MCF 10A (cell line): ENCODE measurements around the gene SLC35E1. TPM values are rescaled to one million over a fixed set of nuclear protein-coding genes. Genes with fewer than 3 reads are reported as not detected.
A peak's percentile ranks its signal among the peaks of the same experiment; 100 is the strongest.

Experiments
- BruUV-seq: library from RNA; stranded (reverse); fragments of 400-500 nt; replicated peaks from 2 replicates; lab custom pipeline; 2021; lab: Mats Ljungman, UMichigan
- CTCF ChIA-PET: fragments of 300-600 bp; sonication (Branson Sonifier 250); formaldehyde crosslinking; extraction: SDS; loops from one replicate; lab custom pipeline; 2021; ENCODE audit warnings: antibody characterized with exemption, inconsistent platforms; lab: Yijun Ruan, JAX
- POLR2A ChIA-PET: fragments of 300-600, 350-650 bp; sonication (Branson Sonifier 250); formaldehyde crosslinking; extraction: SDS; loops from one replicate; lab custom pipeline; 2020; ENCODE audit warnings: antibody characterized with exemption, inconsistent platforms; lab: Yijun Ruan, JAX
- DNase-seq: peaks from one replicate; pipeline ENCODE4 v3.0.0-alpha.2; 2018; ENCODE audit not compliant: unreplicated experiment
- H3K27ac Mint-ChIP-seq: one replicate; pipeline ENCODE4 v1.8.0; 2022; ENCODE audit warnings: mild to moderate bottlenecking, low read depth, mixed read lengths; ENCODE audit not compliant: unreplicated experiment
- H3K27me3 Mint-ChIP-seq: one replicate; pipeline ENCODE4 v1.8.0; 2022; ENCODE audit warnings: mixed read lengths; ENCODE audit not compliant: insufficient read depth, unreplicated experiment
- H3K36me3 Mint-ChIP-seq: one replicate; pipeline ENCODE4 v1.8.0; 2022; ENCODE audit warnings: mild to moderate bottlenecking, moderate library complexity, mixed read lengths; ENCODE audit not compliant: insufficient read depth, unreplicated experiment
- H3K4me1 Mint-ChIP-seq: one replicate; pipeline ENCODE4 v1.8.0; 2022; ENCODE audit warnings: mixed read lengths; ENCODE audit not compliant: insufficient read depth, unreplicated experiment
- H3K4me3 Mint-ChIP-seq: one replicate; pipeline ENCODE4 v1.8.0; 2022; ENCODE audit warnings: mild to moderate bottlenecking, moderate library complexity, mixed read lengths; ENCODE audit not compliant: unreplicated experiment
- H3K9me3 Mint-ChIP-seq: one replicate; pipeline ENCODE4 v1.8.0; 2022; ENCODE audit warnings: mixed read lengths; ENCODE audit not compliant: unreplicated experiment
- CTCF ChIP-seq: fragments of 200-600 bp; IDR thresholded peaks from one replicate; pipeline ENCODE4 v1.8.0; 2022; ENCODE audit warnings: antibody characterized with exemption, mild to moderate bottlenecking; ENCODE audit not compliant: unreplicated experiment
- intact Hi-C: fragments of 100-400 bp; cut with micrococcal nuclease; formaldehyde crosslinking; loops from 2 replicates; pipeline ENCODE4 v1.14.1; 2022
- total RNA-seq: library from RNA; stranded (reverse); gene quantifications from 2 replicates; pipeline ENCODE4 v1.2.3, GENCODE V29; 2022

Gene SLC35E1
- total RNA-seq, 1 experiment from 2014 or later = 62.6 TPM

- peak overlapping the region; percentile 47 for H3K4me3 Mint-ChIP-seq
- intact Hi-C loops = no loop called here
- ChIA-PET POLR2A (interaction anchor here (0.8 to 2.1 kb wide), 9 partner anchors 12 to 76 kb away, joined by 3 to 18 read pairs (median 5); partner anchors contain the start of genes MED26, SLC35E1 and TMEM38A), CTCF (interaction anchor here (1.0 to 1.2 kb wide), 3 partner anchors 16 to 24 kb away, joined by 3 to 5 read pairs (median 3); no protein-coding TSS in a partner anchor)
- peaks cover 11% of the 10 kb centered on the region for H3K36me3 Mint-ChIP-seq
- TF ChIP-seq CTCF = no peak
- BruUV-seq = no TSS peak
- H3K9me3 Mint-ChIP-seq = no peaks in the 10 kb centered on the region
- peak; percentile 84 for DNase-seq
- peak overlapping the region; percentile 78 for H3K27ac Mint-ChIP-seq
- H3K27me3 Mint-ChIP-seq = no peaks in the 10 kb centered on the region
- H3K4me1 Mint-ChIP-seq = peaks cover 39% of the 10 kb centered on the region
These were observed 12.3 kb upstream of the SLC35E1 start for GRCh38 chr19:16584248-16585093.

- Mint-ChIP-seq H3K4me3 (no peak overlapping the region), H3K27ac (peak overlapping the region; percentile 73), H3K4me1 (peaks cover 42% of the 10 kb centered on the region), H3K27me3 (no peaks in the 10 kb centered on the region), H3K9me3 (no peaks in the 10 kb centered on the region), H3K36me3 (peaks cover 27% of the 10 kb centered on the region)
- no peak for DNase-seq
- intact Hi-C loops = no loop called here
- TF ChIP-seq CTCF = no peak
- ChIA-PET CTCF (interaction anchor here (0.6 to 1.3 kb wide), 4 partner anchors 10 to 89 kb away, joined by 3 to 6 read pairs (median 4); partner anchors contain the start of gene MED26), POLR2A (interaction anchor here (0.9 to 4.0 kb wide), 9 partner anchors 9 to 120 kb away, joined by 3 to 51 read pairs (median 3); partner anchors contain the start of genes MED26, SLC35E1 and SMIM7)
- no TSS peak for BruUV-seq
These were observed 10.5 kb upstream of the SLC35E1 start for GRCh38 chr19:16582486-16583261.

GRCh38 chr19:16581971-16582343 lies 9.7 kb upstream of the SLC35E1 start:
- Mint-ChIP-seq H3K9me3 (no peaks in the 10 kb centered on the region), H3K27me3 (no peaks in the 10 kb centered on the region), H3K36me3 (peaks cover 29% of the 10 kb centered on the region), H3K27ac (peak overlapping the region; percentile 73), H3K4me3 (peak overlapping the region; percentile 38), H3K4me1 (peaks cover 42% of the 10 kb centered on the region)
- ChIA-PET POLR2A (interaction anchor here (0.9 to 4.0 kb wide), 9 partner anchors 10 to 120 kb away, joined by 3 to 51 read pairs (median 3); partner anchors contain the start of genes MED26, SLC35E1 and SMIM7), CTCF (interaction anchor here (0.8 to 1.3 kb wide), 4 partner anchors 9 to 88 kb away, joined by 3 to 6 read pairs (median 4); partner anchors contain the start of genes MED26 and SLC35E1)
- peak; percentile 78 for DNase-seq
- no peak for TF ChIP-seq CTCF
- intact Hi-C loops = no loop called here
- no TSS peak for BruUV-seq
